DMS 273 treated with DMSO at 0.1 percent for 48 hours (cell line): ENCODE data around the gene ALDOB.

ENCODE experiments used
- DNase-seq: peaks from one replicate; lab custom pipeline; 2025; lab: John Stamatoyannopoulos, UW

ALDOB gene

DNA sequence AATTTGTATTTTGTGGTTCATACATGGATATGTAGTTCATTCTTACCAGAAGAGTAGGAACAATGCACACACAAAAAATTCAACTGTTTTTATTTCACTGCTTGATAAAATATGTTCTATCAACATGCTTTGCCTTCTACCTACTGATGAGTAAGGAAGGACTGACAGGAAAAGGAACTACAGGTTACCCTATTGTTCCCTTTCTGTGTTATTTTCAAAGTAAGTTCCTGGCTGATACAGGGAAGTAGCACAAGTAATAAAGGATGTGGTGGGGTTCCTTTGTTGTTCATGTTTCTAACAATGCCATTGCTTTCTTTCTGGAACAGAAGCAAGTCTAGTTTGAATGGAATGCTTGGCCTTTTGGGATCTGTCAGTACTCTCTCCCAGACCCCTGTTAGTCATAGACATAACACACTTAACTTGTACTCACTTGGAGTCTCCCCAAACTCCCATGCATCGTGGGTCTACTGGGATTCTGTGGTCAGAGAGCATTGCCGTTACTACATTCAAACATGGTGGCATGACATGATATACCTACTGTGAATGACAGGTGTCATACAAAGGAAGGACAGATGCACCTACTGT is 20.2 kb upstream of the ALDOB start:
- DNase-seq: no peak

DNA sequence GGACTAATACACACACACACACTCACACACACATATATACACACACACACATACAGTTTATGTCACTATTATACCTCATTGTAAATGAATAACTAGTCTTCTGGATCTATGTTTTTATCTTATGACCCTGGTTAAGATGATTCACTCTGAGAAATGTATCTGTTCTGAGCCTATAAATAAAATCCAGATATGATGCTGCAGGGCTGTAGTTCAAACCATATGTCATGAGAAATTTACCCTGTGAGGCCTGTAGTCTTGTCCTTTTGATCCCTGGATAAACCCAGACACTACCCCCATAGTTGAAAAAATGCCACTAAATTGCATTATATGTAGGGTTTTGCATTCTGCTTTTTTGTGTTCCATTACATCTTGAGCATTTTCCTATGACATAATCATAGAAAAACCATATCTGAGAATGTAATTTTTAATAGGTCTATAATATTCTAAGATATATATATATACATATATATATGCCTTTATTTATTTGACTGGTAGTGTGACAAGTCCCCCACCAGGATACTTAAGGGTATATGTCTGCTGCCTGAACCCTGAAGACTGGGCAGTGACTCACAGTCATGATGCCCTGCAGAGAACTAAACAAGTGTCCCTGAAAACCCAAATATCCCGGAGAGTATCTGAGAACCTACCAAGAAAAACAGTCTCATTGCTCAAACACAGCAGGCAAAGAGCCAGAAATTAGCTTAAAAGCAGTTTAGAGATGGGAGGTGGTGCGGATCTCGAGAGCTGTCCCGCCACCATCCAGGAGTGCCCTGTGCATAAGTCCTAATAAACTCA is 18.4 kb upstream of the ALDOB start:
- no peak for DNase-seq

DNA sequence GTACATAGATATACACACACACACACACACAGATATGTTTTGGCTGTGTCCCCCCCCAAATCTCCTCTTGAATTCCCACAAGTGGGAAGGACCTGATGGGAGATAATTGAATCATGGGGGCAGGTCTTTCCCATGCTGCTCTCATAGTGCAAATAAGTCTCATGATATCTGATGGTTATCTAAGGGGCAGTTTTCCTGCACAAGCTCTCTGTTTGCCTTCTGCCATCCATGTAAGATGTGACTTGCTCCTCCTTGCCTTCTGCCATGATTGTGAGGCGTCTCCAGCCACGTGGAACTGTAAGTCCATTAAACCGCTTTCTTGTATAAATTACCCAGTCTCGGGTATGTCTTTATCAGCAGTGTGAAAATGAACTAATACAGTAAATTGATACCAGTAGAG is 15.9 kb upstream of the ALDOB start:
- DNase-seq: no peak

DNA sequence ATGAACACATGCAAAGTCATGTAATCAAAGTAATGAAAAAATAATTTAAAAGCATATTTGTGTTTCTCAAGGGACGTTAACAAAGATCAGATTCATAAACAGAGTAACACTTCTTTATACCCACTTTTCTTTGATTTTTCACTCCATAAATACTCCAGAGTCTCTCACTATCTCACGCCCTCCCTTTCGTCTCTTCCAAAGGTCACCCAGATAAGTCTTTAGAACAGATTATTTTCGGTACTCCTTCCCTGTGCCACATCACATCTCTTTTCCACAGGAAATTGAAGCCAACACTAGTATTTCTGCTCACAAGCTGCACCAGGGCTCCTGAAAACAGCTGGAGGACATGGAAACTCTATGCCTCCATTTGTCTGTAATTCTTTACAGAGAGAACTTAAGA is 15.4 kb upstream of the ALDOB start:
- DNase-seq: no peak

DNA sequence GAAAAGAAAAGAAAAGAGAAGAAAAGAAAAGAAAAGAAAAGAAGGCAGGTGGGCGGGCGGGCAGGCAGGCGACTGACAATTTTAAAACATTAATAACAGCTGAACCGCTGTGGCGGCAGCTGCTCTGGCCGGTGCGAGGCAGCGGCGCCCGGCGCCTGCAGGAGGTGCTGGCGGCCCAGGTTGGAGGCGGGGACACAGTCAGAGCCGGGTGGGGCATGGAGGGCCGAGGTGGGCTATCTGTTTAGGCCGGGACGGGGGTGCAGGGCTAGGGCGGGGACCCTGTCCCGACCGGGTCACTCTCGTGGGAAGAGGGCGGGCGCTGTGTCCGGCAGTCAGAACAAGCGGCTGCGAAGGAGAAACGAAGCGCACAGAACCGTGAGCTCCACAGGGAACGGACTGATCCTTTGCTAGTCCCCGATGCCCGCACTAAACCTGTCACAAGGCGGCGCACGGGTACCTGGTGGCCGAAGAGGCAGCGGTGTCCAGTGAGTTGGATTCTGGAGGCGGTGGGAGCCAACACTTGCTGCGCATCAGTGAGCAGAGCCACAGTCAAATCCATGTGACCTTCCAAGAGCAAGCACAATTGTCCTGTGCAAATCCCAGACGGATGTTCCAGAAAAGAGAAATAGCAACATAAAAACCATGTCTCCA is 13.6 kb upstream of the ALDOB start:
- peak; percentile 73 for DNase-seq

DNA sequence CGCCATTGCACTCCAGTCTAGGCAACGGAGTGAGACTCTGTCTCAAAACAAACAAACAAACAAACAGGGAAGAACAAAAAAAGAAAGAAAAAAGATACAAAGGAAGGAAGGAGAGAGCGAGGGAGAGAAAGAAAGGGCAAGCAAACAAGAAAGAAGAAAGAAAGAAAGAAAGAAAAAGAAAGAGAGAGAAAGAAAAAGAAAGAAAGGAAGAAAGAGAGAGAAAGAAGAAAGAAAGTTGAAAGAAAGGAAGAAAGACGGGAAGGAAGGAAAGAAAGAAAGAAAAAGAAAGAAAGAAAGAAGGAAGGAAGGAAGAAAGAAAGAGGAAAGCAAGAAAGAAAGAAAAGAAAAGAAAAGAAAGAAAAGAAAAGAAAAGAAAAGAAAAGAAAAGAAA is 13.1 kb upstream of the ALDOB start:
- no peak for DNase-seq

DNA sequence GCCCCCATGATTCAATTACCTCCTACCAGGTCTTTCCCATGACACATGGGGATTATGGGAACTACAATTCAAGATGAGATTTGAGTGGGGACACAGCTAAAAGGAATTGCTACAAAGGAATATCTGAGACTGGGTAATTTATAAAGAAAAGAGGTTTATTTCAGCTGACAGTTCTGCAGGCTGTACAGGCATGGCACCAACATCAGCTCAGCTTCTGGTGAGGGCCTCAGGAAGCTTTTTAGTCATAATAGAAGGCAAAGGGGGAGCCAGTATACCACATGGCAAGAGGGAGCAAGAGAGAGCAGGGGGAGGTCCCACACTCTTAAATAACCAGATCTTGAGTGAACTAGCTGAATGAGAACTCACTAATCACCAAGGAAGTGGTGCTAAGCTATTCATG is 11.2 kb upstream of the ALDOB start:
- no peak for DNase-seq

DNA sequence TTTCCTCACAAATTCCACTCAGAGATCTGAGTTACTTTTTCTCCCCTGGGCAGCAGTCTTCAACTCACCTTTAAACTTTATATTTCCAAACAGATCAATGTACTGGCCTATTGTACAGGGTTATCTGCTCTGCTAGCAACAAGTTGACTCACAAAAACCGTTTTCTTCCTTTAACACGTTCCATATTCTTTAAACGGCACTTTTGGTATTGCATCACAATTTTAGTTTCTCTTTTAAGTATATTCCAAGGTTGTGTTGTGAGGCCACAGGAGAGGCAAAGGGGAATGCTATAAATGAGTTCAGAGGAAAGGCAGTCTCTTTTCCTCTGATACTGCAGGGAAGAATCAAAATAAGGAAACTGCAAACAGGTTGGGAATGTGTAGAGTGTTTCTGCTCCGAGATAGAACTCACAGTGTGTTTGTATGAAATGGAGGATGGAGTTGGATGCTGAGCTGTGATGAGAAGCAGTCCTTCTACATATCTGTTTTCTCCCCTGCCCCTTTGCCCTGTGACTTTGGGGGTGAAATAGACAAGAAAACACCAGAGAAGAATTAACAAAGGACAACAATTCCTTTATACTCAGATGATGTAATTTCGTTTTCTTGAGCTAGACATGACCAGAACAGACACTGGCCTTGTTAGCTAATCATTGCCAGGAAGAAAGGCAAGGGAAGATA is 9.9 kb upstream of the ALDOB start:
- no peak for DNase-seq

DNA sequence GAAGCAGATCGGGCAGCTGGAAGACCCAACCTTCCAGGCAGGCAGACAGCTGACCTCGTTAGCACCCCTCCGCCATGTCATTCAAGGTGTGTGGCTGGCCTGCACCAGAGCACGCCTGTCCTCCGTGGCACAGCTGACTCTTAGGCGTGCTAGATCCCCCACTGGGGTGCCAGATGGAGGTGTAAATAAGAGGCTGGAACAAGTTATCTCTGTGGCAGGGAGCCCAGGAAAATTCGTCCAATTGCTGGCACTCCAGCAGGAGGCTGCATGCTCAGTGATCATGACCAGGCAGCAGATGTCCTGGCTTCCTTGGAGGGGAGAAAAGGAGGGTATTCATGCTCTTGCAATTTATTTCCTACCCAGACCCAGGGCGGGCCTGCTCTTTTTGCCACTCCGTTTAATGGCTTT is 7.8 kb upstream of the ALDOB start:
- DNase-seq: peak; percentile 94

DNA sequence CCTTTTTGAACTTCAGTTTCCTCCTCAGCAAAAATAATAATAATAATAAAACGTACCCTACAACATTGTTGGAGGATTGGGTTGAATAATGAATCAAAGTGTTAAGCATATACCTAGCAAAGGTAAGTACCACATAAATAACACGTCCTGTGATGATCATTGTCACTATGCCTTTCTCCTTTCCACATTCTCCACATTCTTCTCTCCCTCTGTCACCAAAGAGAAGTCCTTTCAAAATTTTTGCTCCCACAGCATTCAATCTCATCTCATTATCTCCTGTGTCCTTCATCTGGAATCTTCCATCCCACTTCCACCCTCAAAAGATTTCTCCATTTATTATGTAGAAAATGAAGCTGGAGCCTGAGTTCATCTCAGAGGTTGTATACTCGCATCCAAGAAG is 7.2 kb upstream of the ALDOB start:
- DNase-seq: no peak

DNA sequence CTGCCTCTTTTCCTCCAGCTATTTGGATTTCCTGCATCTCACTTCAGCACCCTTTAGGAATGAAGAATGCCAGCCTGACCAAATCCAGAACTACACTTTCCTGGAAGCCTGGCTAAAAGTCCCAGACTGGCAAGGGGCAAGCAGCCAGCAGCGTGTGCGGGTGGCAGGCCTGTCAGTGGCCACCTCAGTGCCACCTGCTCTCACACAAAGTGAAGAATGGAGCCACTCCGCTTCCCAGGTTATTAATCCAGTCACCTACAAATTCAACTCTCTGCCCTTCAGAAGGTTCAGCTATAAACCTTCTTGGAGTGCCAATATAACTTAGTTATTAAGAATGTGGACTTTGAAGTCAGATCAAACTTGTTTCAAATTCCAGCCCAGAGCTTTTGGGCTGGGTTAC is 6.7 kb upstream of the ALDOB start:
- DNase-seq: no peak

DNA sequence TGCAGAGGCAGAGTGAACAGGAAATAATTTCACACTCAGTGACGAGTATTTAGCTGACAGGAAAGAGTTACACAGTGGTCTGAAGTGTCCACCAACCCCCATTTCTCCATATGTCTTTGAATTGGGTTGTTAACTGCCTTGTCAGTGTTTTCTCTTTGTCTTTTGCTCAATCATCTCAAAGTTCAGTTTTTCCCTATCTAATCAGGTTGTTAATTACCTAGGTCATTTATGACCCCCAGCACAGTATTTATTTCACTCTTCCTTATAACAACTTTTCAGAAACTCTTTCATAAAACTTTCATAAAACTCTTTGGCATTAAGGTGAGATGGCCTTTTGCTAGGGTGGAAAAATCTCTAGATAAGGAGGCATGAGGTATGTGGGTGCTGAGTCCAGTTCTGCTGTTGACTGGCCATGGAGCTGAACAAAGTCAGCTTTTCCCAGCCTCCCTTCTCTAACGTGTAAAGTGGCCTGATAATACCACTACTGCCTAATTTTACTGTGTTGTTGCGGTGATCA is 5.2 kb upstream of the ALDOB start:
- no peak for DNase-seq

DNA sequence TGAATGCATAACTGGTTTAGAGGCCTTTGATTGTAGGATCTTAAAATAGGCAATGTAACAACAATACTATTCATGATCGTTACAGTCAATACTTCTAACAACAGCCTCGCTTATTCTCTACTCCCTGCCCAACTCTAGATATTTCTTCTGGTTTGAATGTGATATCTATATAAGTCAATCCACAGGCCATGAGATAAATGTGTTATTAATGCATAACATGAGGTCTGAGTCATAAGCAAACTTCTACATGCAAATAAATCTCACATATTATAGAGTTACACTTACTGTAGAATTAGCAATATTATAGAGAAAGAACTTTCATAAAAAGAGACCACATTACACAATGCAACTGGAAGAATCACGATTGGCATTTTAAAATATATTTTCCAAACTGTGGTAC is 2.9 kb upstream of the ALDOB start:
- DNase-seq: no peak

DNA sequence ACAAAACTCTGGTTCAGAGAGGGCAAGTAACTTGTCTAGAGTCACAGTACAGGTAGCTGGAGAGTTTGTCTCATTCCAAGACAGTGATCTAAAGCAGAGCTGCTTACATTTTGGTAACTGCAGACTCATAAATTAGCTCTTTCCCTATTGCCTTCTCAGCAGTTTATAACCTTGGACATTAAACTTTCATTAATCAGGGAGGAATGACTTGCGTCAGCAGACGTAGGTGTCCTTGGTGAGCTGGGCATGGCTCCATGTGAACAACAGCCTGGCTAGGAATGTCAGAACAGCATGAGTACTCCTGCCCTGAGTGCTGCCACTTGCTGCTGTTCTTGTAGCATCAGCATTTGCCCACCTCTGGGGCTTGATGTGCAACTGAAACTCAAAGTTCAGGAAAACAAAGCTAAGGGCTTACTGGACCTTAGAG is 2.2 kb upstream of the ALDOB start:
- no peak for DNase-seq

DNA sequence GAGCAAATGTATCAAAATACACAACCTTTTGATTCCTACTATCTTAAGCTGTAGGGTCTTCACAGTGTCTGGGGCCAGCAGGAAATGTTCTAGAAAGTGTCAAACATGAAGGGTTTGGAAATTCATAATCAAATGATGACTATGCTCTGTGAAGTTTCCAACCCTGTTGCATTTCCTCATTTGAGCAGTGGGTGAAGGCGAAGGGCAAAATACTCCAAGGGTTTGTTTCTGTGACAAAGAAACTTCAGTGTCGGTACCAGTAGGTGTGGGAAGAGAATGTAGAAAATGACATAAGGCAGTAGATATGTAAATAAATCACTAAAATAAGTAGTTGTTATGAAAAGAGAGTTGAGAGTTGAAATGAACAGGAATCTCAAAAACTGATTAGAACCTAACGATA is 576 bp downstream of the ALDOB start:
- DNase-seq: no peak

DNA sequence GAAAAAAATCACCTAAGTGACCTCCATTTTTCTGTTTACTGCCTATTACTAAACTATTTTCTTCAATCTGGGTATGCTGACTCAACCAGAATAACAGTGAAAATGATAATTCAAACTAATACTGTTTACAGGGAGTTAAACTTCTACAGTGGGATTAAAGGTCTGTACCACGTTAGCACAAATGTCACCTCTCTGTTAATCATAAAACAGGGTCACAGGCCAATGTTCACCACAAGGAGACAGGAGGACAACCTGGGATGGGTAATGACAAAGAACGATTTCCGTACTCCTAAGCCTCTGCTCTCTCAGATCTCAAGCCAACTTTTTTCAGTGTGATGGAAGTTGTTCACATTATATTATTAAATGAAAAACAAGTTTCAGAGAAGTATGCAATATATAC is 2.3 kb downstream of the ALDOB start:
- no peak for DNase-seq

DNA sequence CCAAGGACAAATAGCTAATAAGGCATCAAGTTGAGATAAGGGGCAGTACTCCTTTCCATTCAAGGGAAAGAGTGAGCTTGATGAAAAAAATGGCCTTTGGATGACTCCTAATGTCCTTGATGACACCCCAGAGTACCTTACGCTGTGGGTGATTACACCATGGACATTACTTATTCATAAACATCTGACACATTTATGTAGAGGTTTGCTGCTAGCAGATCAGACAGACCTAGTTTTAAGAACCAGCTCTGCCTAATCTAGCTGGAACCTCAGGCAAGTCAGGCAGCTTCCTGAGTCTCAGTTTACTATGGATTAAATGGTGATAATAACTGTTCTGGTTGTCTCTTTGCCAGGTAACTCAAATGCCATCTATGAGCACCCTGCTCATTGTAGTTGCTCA is 2.8 kb downstream of the ALDOB start:
- no peak for DNase-seq

DNA sequence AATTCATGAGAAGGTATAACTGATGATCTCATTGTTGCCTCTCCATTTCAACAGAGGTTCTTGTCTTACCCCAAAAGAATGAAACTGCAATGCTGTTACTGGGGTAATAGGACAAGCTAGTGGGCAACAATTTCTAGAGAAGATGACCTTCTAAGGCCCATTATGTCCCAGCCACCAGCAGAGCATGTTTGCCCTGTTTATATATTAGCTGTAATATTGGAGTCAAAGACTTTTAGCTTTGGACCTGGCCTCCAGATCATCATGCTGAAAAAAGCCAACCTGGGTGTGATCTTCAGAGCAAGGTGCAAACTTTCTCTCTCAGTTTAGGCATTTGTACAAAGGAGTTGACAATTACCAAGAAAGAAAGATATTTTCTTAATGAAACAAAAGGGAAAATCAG is 3.4 kb downstream of the ALDOB start:
- no peak for DNase-seq

DNA sequence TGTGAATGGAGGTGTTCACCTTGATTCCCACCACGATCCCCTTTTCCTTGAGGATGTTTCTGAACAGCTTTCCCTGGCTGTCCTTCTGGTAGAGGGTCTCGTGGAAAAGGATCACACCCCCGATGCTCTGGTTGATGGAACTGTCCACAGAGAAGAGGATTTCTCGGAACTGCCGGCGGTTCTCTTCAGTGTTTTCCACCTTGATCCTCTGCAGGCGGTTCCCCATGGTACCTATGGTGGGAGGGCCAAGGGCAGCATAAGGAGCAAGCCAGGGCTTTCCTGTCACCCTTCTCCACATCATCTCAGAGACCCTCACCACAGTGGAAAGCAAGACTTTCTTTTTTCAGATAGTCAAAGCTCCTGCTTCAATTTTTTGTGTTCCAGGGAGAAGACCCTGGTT is 5.8 kb downstream of the ALDOB start:
- DNase-seq: no peak

DNA sequence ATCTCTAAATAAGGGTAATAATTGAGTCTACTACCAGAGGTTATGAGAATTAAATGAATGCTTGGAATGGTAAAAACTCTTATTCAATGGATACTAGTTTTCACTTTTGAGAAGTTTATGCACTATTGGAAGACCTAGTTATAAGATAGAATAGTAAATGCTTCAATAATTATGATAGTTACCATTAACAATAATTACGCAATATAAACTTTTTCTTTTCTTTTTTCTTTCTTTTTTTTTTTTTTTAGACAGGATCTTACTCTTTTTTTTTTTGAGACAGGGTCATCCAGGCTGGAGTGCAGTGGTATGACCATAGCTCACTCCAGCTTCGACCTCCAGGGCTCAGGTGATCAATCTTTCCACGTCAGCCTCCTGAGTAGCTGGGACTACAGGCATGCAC is 6.7 kb downstream of the ALDOB start:
- no peak for DNase-seq

DNA sequence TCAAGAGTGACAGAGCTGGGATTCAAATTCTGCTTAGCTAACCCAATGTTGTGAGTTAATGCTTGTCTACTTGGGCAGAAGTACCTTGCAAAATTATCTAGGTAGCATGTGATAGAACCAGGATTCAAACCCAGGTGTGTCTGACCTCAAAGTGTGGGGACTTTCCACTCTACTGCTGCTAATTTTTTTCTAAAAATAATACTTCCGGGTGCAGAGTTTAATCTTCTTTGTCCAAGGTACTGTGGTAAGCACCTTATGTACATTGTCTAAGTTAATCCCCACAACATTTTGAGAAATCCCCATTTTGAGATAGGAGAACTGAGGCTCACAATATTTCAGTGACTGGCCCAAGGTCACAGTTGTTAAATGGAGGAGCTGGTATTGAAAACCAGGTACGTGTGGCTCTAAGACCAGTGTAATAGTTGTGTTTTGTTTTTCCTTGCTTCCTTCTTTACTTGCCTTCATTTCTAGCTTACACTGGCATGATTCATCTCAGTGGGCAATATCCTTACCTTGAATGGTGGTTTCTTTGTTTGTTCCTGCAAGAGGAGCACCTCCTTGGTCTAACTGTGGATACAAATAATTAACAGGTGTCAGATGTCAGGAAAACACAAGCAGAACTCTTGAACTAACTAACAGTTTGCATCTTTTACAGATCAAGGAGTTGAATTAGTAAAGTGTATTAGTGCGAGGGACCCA is 7.5 kb downstream of the ALDOB start:
- no peak for DNase-seq

DNA sequence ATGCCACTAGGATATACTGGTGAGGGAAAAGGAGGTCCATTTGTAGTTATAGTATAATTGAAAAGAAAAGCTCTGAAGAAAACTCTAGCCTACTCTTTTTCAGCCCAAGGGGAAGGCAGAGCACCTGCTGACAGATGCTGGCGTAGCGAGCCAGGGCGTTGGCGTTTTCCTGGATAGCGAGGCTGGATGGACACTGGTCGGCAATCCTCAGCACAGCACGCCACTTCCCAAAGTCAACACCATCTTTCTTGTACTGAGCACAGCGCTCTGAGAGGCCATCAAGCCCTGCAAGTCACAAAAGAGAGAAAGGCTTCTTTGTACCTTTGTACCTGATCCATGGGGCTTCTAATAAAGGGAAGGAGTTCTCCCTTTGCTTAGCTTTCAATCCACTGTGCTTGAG is 8.2 kb downstream of the ALDOB start:
- DNase-seq: no peak
